HG03139 (cell line): ENCODE measurements around the gene AP2A2.

Experiments
- ATAC-seq: cut with Tn5 transposase; IDR thresholded peaks from one replicate; pipeline ENCODE4 v1.9.1; 2021; ENCODE audit not compliant: unreplicated experiment

The AP2A2 gene

DNA sequence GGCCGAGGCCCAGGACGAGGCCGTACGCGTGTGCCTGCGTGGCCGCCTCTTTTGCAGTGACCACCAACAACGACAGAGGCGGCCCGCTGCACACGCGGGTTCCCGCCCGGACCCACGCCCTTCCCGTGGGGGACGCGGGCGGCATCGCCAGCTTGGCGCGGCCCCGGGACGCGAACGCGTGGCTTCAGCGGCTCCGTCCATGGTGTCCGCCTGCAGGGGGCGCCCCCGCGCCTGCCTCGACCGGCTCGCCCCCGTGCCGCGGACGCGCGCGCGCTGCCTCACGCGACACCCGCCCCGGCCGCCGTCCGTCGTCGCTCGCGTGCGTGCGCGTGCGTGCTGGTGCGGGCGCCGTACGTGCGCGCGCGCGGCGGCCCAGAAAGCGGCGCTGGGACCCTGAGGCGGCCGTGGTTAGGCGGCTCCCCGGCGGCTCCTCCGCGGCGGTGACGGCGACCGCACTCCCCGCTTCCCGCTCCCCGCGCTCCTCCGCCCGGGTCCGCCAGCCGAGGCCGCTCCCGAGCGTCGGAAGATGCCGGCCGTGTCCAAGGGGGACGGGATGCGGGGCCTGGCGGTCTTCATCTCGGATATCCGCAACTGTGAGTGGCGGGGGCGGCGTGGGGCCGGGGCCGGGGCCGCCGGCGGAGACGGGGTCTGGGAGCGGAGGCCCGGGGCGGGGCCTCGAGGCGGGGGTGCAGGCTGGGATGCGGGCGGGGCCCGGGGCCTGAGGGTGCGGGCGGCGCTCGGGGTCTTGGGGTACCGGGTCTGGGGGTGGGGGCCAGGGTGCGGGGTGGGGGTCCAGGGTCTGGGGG lies at the start of gene AP2A2:
Gene AP2A2, plus strand, starts transcription at position 375 of the 806 bp plus-strand sequence. Its CDS starts 152 bp downstream, at position 527.
- ATAC-seq: peak; percentile 53

DNA sequence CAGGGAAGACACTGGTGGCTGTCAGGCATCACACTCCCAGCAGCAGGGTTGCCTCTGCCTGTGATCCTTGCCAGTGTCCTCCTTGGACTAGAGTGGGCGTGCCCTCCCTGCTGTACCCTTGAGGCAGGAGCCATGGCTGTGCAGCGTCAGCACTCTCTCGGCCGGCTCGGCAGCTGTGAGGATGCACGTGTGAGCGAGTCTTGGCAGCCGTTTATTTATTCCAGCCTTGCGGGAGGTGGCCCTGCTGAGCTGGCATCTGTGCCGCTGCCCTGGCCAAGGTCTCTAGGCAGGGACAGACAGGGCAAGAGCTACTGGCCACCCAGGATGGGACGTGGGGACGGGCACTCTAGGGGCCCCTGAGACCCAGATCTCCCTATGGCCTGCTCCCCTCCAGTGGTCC lies 49.1 kb upstream of the AP2A2 start:
- no peak for ATAC-seq

DNA sequence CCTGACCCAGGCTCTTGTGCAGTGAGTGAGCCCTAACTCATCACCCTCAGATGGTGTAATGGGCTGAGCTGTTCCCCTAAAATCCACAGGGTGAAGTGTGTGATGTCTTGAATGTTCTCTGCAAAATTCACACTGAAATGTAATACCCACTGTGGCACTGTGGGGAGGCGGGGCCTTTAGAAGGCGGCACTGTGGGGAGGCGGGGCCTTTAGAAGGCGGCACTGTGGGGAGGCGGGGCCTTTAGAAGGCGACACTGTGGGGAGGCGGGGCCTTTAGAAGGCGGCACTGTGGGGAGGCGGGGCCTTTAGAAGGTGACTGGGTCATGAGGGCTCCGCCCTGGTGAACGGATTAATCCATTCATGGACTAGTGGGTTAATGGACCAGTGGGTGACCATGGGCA lies 48.1 kb upstream of the AP2A2 start:
- ATAC-seq: no peak

DNA sequence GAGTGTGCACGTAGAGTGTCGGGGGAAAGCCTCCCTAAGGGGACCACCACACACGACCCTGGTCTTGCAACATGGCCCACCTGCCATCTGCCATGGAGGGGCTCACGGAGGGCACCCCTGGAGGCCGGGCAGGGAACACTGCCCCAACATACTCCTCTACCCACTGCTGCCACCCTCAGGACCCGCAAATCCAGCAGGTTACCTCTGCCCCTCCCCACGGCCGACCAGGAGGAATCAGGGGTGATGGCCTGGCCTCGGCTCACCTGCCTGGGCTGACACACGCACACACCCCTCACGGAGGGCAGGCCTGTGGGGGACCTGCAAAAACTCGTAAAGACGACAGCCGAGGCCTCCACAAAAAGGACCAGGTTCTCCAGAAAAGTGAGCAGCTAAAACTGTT lies 45.2 kb upstream of the AP2A2 start:
- no peak for ATAC-seq

DNA sequence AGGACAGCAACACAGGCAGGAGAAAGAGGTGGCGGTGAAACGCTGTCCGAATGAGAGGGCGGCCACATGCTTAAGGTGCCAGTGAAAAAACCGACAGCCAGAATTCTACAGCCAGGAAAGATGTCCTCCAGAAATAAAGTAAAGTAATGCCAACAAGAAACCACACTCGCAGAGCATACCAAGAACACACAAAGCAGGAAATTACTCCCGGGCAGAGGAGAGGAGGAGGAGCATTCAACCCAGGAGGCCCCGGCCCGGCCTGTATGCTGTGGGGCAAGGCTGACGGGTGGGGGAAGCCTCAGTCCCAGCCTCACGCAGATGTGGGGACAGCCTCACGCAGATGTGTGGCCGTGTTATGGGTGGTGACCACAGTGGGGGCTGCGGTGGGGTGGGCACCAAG lies 43.1 kb upstream of the AP2A2 start:
- ATAC-seq: no peak

DNA sequence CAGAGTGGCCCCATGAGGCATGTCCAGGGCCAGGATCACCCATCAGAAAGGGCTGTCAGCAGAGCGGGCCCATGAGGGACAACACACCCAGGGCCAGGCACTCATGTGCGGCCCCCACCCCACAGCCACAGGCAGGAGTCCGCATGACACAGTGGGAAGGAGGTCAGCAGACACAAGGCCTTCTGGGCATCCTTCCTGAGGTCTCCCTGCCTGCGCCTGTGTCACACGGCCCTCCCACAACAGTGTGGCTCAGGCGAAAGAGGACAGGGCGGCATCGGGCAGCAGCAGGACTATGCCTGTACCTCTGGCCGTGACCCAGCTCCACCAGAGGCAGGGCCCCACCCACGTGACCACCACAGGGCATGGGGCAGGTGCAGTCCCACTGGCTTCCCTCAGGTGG lies 42.1 kb upstream of the AP2A2 start:
- ATAC-seq: no peak

DNA sequence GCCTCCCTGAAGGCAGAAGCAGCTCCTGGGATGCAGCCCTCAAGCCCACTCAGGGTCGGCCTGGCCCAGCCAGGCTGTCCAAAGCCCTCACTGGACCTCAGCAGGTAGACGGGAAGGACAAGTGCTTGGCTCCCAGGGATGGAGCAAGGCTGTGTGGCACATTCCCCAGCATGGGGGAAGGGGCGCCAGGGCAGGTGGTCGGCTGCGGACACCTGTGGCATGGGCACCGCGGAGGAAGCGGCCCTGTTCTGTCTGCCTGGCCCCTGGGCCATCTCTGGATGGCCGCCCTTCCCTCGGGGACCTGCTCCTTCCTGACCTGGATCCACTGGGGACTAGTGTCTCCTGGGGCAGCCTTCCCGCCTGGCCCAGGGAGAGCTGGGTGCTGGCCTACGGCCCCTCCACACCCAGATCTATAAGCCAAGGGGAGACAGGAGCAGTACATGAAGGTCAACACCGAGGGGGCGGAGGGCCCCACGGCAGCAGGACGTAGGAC lies 41.0 kb upstream of the AP2A2 start:
- ATAC-seq: no peak

DNA sequence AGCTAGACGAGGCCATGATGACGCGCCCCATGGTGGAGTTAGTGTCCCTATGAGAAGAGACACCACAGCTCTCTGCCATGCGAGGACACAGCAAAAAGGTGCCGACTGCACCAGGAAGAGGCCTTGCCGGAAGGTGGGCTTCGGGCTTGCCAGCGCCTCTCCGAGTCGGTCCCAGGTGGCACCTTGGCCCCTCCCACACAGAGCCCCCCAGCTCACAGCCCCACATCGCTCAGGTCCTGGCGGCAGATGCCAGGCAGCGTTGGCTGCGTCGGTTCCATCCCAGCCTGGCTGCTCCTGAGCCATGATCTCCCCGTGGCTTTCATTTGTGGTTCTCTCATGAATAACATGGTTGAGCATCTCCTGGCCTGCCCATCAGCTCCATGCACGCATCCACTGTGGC lies 39.1 kb upstream of the AP2A2 start:
- no peak for ATAC-seq

DNA sequence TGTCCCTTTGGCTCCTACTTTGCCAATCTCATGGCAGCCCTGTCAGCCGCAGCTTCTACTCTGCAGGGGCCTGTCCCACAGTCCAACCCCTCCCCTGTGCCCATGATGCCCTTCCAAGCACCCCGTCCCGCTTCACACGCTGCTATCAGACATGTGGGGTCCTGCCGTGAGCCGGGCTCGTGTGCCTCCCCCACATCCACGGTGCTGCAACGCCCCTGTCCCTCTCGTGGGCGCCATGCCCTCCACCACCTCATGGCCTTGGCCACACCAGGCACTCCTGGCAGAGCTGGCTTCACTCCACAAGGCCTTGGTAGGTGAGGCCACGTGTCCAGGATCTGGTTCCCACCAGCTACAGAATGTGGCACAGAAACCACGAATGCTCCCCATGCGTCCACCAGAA lies 38.1 kb upstream of the AP2A2 start:
- no peak for ATAC-seq

DNA sequence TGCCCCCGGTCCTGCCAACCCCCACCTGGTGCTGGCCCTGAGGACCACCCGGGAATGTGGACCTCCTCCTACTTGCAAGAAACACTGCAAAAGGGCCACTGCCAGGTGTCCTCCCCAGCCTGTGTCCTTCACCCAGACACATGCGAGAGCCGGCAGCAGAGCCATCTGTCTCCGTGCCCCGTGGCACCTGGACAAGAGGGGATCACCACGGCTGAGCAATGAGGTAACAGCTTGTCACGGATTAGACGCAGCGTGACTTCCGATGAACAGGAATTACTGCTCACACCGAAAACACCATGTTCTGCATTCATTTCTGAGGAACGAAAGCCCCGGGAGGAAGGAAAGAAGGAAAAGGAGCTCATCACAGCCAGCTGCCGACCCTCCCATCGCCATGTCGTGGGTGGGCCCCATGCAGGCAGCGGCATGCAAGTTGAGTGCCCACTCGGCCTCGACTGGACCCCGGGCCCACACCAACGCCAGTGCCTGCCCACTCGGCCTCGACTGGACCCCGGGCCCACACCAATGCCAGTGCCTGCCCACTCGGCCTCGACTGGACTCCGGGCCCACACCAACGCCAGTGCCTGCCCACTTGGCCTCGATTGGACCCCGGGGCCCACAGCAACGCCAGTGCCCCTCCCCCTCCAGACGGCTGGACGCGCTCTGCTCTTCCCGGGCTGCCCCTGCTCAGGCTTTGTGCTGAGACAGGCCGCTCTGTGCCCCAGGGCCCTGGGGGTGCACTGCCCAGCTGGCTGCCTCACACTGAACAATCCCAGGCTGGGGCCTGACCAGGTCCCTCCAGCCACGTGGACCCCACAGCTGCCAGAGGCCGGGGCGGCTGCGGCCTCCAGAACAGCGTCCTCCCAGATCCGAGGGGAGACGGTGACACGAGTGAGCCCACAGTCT lies 37.1 kb upstream of the AP2A2 start:
- ATAC-seq: no peak

DNA sequence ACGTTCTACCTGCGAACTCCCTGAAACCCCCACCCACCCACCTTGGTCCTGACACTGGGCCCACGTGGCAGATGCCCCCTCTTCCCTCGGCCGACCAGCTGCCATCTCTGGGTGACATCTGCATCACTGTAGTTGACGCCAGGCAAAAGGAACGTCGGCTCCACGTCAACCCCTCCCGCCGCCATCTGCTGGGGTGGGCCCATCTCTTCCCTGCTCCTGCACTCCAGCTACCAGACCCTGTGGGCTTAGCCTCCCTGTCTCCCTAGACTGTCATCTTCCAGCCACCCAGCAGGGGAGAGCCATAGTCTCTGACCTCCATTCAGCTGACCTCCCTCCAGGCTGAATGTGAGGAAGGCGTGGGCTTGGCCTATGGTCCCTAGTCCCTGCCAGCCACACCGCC lies 36.4 kb upstream of the AP2A2 start:
- no peak for ATAC-seq

DNA sequence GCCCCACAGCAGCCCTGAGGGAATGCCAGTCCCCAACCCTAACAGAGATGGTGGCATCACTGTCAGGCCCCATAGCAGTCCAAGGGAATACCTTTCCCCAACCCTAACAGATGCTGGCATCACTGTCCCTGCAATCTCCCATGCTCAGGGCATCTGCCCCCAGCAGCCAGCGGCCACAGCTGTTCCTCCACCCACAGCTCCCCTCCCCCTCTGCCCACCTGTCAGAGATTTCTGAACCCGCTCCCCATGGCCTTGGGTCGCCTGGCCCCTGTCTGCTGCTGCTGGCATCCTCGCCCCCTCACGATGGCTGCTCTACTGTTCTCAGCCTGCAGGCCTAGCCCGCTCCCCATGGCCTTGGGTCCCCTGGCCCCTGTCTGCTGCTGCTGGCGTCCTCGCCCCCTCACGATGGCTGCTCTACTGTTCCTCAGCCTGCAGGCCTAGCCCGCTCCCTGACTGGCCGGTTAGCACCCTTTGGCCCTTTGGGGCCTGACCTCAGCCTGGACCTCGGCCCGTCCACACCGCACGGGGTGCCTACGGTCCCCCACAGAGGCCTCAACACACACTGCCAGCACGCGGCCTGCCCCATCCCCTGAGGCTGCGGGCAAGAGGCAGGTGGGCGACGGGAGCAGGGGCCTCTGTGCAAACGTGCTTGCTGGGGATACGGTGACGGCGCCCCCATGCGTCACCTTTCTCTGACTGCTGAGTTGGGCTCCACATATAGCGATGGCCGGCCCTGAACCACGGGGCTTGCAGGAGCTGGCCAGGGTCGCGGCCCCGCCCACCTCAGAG lies 35.8 kb upstream of the AP2A2 start:
- no peak for ATAC-seq

DNA sequence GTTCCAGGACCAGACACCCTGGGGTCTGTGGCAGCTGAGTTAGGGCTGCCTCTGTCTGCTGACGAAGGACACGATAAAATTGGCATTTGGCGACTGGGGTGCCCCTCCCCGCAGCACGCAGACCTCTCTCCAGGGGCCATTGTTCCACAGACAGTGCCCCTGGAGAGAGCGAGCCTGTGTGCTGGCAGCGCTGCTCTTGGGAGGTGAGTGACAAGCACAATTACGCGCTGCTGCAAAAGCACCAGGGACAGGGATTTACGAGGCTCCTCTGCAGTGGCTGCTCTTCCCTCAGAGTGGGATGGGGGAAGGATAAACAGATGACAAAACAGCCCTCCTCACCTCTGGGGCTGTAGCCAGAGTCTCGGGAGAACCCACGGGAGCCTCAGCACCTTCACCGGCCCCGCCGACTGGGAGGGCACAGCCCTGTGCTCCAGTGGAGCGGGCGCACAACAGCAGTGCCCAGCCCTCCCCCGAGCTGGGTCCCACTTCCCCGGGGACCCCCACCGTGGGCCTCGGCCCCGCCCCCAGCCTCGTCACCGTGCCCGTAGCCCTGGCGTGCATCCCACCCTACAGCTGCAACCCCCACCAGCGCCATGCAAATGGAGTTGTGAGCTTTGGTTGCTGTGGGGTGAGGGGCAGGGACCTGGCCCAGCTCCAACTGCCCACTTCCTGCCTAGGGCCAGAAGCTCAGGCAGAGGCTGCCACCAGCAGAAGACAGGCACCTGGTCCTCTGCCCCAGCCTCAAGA lies 34.7 kb upstream of the AP2A2 start:
- ATAC-seq: no peak

DNA sequence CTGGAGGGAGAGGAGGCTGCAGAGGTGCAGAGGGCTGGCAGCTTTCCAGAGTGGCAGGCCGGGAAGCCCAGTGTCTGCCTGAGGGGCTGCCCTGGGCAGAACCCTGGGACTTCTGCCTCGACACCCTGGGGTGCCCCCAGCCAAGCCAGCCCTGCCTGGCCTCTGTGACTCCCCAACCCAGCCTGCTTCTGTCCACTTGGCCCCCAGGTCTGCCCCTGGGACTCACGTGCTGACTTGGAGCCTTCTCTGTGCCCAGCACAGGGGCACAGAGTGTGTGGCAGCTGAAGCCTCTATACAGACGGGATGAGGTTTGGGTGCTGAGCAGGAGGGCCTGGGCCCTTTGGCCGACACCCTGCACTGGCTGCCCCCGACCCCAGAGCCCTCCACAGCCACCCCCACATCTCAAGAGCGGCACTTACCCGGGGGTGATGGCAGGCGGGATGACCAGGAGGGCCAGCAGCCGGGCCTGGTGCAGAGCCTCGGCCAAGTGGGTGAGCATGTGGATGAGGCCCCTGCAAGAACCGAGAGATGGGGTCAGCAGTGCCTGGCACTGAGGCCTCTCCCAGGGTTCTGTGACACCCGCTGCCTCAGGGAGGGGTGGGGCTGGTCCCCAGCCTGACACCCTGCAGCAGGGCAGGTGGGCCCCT lies 32.5 kb upstream of the AP2A2 start:
- ATAC-seq: no peak

DNA sequence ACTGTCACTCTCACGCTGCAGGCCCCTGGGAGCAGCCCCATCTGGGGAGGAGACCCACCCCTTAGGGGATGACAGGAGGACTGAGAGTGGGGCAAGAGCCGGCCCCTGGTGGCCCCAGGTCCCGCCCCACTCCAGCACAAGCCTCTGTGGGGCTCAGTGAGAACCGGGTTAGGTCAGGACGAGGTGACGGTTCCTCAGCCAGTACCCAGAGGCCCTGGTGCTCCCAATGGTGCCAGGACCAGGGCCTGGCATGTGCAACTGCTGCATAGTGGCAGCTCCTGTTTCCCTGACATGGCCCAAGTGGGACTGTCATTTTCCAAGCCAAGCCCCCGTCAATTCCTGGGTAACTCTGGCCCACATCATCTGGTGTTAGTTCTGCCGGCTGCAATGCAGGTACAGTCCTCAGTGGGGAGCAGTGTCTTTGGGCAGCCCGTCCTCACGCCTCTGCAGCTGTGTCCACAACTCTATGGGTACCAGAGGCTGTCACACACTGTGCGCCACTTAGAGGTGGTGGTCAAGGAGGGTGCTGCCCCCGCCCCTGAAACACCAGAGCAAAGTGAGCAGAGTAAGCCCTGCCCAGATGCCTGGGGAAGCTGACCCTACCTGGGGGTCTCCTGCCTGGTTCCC lies 31.0 kb upstream of the AP2A2 start:
- ATAC-seq: no peak

DNA sequence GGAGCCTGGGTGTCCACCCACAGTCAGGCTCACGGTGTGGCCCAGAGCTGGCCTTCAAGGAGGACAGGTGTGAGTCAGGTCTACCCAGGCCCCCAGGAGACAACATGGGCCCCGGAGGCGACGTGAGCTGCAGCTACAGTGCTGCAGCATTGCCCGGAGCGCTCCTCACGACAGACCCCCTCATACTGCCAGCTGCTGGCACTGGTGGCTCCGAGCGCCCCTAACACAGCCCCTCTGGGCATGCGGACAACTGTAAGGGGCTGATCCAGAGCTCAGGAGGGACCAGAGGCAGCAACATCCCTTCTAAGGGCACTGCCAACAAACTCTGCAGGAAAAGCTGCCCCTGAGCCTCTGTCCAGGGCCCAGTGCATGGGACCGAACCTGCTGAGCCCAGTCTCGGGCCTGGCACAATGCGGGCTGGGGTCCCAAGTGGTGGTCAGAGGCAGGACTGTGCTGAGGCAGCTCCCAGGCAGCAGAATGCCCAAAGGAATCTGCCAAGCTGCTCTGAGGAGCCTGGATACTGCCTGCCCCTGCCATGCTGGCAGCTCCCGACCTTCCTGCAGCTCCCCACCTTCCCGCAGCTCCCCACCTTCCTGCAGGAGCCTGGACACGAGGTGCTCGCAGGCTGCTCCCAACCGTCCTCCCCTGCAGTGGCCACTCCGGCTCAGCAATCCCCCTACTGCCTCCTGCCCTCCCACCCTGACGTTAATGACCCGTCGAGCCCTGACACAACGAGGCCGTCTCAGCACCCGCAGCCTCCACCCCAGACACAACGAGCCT lies 30.1 kb upstream of the AP2A2 start:
- no peak for ATAC-seq

DNA sequence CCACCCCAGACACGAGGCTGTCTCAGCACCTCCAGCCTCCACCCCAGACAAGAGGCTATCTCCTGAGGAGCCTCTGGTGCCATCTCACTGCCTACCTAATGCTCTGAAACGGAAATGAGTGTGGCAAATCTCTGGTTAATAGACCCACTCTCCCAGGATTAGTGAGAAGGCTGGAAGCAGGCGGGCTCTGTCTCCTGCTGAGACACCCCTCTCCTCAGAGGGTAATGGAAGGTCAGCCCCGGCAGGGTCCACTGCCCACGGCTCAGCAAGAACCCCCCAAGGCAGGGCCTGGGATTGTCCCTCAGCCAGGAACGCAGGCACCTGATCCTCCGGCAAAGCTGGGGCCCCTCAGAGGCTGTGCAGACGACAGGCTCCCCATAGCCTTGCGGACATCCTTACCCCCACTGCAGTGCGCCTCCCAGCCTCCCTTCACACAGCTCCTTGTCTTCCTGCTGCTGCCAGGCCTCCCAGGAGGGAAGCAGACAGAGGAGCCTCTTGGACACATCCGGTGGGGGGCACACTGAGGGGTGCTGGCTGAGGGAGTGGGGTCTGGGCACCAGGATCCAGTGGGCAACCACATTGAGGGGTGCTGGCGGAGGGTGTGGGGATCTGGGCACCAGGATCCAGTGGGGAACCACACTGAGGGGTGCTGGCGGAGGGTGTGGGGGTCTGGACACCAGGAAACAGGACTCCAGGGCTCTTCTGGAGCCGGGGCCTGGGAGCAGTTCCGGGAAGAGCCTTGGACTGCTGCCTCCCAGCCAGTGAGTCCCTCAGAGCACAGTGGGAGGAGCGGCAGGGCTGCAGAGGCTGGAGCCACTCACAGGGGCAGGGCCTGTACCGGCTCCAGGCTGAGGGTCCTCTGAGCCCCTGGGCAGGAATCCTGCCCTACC lies 28.2 kb upstream of the AP2A2 start:
- no peak for ATAC-seq

DNA sequence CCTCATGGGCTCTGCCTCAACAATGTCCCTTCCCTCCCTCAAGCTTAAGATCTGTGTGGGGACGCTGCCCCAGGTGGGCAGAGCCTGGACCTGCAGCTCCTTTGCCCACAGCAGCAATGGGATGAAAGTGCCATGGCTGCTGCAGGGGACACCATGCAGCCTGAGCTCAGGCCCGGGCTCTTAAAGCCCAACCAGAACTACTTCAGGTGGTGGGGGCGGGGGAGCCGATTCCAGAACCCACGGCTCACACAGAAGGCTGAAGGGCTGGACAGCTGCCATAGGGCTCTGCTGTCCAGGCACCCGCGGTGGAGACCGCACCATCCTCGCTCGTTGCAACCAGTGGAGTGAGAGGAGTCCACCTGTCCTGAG lies 27.5 kb upstream of the AP2A2 start:
- no peak for ATAC-seq
